Measurements from ENCODE around the gene G0S2. TPM values are rescaled to one million over a fixed set of nuclear protein-coding genes. Genes with fewer than 3 reads are reported as not detected.

The G0S2 gene
- total RNA-seq, 2 donors from 2014 or later = 59.9 to 221 TPM

DNA sequence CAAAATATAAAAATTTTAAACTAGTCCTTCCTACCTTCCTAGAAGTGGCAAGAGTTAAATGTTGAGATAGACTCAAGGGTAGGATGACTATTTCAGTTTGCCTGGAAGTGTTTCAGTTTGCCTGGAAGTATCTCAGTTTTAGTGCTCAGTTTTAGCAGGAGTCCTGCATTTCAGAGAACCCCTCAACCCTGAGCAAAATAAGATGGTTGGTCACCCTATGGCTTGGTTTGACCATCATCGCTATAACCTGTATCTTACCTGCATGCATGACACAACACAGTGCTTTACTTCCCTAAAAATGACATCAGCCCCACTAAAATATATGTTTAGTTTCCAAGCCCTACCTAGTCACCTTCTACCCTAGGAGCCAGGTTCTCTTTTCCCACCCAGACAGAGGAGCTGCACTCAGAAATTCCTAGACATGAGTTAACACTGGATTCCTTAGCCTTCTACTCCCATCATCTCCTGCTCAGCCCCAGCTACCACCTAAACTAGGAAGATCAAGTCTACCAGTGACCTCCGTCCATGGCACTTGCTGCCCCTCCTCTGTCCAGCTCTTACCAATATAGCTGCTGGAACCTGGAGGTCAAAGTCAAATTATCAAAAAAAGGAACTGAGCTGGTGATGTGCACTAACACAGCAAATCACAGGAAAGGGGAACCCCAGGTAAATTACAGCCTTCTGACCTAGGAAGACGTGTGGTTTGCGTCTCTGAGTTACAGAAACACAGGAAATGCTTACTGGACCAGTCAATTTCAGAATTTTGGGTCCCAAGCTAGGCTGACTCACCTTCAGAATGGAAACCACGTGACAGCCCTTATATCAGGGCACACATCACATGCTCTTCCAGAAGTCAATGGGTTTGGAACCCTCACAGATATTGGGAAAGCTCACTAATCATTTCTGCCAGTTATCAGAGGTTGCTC, 2.2 kb upstream of the G0S2 start:
- DNase-seq (no peak), ATAC-seq (peak; percentile 22)
- no peak overlapping the region for H3K4me3 ChIP-seq
- H3K27ac ChIP-seq = peak overlapping the region; percentile 64 to 70 (median 68)
- H3K27me3 ChIP-seq = no peaks in the 10 kb centered on the region
- peaks cover 48% of the 10 kb centered on the region for H3K4me1 ChIP-seq
- H3K9me3 ChIP-seq = no peaks in the 10 kb centered on the region
- no peaks in the 10 kb centered on the region for H3K36me3 ChIP-seq (replicated peaks in 1 of 2; ENCODE audit: insufficient read depth in 1 of 2, low read depth in 2 of 2)
- intact Hi-C loops (cut with DNase I) = no loop called here
- no peak for TF ChIP-seq POLR2A (IDR thresholded peaks at IDR 0.05)
- TF ChIP-seq CTCF (IDR thresholded peaks at IDR 0.05) = no peak
- WGBS, 2 donors = 33 to 44% methylated on average over 5 of the region's 5 CpGs

DNA sequence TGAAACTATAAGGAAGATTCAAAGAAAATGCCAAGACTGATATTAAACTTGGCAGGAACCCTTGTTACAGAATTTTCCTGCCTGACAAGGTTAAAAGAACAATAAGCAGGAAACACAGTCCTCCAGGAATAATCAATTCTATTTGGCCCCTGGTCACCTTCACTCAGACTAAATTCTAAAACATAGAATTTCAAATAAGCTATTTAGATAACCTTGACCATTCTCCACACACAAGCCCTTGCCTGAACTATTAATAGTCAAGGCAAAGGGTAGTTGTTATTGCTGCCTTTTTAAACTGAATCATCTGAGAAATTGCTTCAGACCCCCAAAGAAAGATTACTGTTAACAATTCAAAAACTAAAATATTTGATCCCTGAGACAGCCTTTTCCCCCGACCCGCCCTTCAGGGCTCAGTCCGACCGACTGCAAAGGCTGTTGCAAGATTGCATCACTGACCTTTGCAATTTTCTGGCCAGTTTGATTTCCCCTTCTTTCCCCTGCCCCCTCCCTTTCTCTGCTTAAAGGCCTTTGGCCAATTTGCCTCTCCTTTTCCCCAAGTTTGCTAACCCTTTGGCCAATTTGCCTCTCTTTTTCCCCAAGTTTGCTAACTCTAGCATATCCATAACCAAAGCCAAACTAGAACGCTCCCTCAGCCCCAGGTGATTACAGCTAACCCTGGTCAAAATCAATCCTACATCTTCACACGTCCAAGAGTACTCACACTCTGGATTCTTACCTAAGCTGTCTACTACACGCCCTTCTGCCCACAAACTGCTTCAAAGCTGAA, 1.4 kb upstream of the G0S2 start:
- WGBS, 2 donors = 21% methylated on average over 7 of the region's 7 CpGs
- Histone ChIP-seq H3K27ac (peak overlapping the region; percentile 64 to 70 (median 68)), H3K27me3 (no peaks in the 10 kb centered on the region), H3K4me1 (peaks cover 48% of the 10 kb centered on the region), H3K36me3 (replicated peaks in 1 of 2; ENCODE audit: insufficient read depth in 1 of 2, low read depth in 2 of 2) (no peaks in the 10 kb centered on the region), H3K4me3 (no peak overlapping the region), H3K9me3 (no peaks in the 10 kb centered on the region)
- TF ChIP-seq CTCF (IDR thresholded peaks at IDR 0.05) (no peak), POLR2A (IDR thresholded peaks at IDR 0.05) (no peak)
- peak; percentile 7 for ATAC-seq
- DNase-seq = peak in 1 of 4 donors; percentile 29
- intact Hi-C loops (cut with DNase I) = no loop called here

DNA sequence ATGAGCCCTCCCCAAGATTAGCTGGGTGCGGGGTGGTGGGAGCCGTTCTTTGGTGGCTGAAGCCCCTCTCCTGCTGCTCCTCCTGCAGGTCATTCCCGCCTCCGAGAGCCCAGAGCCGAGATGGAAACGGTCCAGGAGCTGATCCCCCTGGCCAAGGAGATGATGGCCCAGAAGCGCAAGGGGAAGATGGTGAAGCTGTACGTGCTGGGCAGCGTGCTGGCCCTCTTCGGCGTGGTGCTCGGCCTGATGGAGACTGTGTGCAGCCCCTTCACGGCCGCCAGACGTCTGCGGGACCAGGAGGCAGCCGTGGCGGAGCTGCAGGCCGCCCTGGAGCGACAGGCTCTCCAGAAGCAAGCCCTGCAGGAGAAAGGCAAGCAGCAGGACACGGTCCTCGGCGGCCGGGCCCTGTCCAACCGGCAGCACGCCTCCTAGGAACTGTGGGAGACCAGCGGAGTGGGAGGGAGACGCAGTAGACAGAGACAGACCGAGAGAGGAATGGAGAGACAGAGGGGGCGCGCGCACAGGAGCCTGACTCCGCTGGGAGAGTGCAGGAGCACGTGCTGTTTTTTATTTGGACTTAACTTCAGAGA, 448 bp downstream of the G0S2 start:
- Histone ChIP-seq H3K36me3 (replicated peaks in 1 of 2; ENCODE audit: insufficient read depth in 1 of 2, low read depth in 2 of 2) (no peaks in the 10 kb centered on the region), H3K27ac (peak overlapping the region; percentile 64 to 70 (median 68)), H3K4me1 (peaks cover 45% of the 10 kb centered on the region), H3K27me3 (no peaks in the 10 kb centered on the region), H3K4me3 (peak overlapping the region; percentile 10 to 12), H3K9me3 (no peaks in the 10 kb centered on the region)
- intact Hi-C loops (cut with DNase I) = no loop called here
- peak in 3 of 4 donors; percentile 31 to 53 (median 47) for DNase-seq
- TF ChIP-seq POLR2A (IDR thresholded peaks at IDR 0.05) (no peak), CTCF (IDR thresholded peaks at IDR 0.05) (no peak)
- peak; percentile 37 for ATAC-seq
- 1 to 6% methylated on average over 14 to 34 of the region's 34 CpGs for WGBS, 2 donors

GRCh38 chr1:209678981-209679539, 3.8 kb downstream of the G0S2 start:
- H3K27ac ChIP-seq = no peak overlapping the region
- no peaks in the 10 kb centered on the region for H3K36me3 ChIP-seq (replicated peaks in 1 of 2; ENCODE audit: insufficient read depth in 1 of 2, low read depth in 2 of 2)
- ATAC-seq (no peak), DNase-seq (no peak)
- no peaks in the 10 kb centered on the region for H3K27me3 ChIP-seq
- WGBS, 2 donors = 79 to 84% methylated on average over 4 of the region's 4 CpGs
- peaks cover 27% of the 10 kb centered on the region for H3K4me1 ChIP-seq
- TF ChIP-seq POLR2A (IDR thresholded peaks at IDR 0.05) (no peak), CTCF (IDR thresholded peaks at IDR 0.05) (no peak)
- no peaks in the 10 kb centered on the region for H3K9me3 ChIP-seq
- H3K4me3 ChIP-seq = no peak overlapping the region
- intact Hi-C loops (cut with DNase I) = no loop called here
